IPS-NIHi11 (cell line): ENCODE data around the gene CASQ2.

ENCODE experiments used
- DNase-seq: peaks from one replicate; pipeline ENCODE4 v3.0.0; 2012; ENCODE audit warnings: mixed read lengths, low spot score

Gene CASQ2

DNA sequence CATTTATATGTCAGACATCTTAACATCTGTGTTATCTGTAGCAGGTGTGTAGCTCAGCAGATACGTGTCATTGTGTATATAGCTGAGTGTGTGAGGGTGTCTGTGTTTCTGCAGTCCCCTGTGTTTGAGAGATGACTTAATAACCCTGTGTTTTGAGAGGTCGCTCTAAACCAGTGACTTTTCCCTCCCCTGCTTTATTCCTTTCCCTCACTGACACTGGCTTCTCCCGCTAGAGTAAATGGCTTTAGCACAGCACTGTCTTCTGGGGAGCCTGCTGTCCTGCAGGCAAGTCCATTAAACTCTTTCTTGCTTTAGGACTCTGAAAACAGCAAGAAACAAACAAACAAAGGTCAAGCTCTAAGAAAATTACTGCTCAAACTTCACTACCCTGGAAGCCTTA lies 73.7 kb downstream of the CASQ2 start:
- no peak for DNase-seq

GRCh38 chr1:115692224-115692623 lies 76.3 kb downstream of the CASQ2 start:
- no peak for DNase-seq

GRCh38 chr1:115690972-115691371 lies 77.5 kb downstream of the CASQ2 start:
- DNase-seq, result no peak

- DNase-seq, result no peak
Observed at GRCh38 chr1:115687744-115688143, 80.8 kb downstream of the CASQ2 start.

DNA sequence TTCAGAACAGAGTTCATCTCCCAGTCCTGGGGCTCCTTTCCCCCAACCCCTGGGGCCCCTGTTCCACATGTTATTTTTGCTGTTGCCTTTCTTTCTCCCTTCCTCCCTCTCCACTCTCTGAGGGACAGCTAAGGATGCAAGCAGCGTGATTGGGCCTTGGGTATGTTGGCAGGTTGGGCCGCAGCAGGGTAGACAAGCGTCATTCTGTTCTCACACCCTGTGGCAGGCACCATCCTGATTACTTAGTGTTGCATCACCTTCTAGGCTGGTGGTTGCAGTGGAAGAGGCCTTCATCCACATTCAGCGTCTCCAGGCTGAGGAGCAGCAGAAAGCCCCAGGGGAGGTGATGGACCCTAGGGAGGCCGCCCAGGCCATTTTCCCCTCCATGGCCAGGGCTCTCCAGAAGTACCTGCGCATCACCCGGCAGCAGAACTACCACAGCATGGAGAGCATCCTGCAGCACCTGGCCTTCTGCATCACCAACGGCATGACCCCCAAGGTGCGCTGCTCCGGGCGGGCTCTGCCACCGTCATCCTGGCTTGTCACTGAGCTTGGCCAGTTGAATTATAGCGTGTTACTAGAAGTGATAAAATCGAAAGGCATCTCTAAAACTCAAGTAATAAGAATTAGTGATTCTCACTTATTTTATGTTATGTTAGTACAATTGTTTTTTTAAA lies 83.3 kb downstream of the CASQ2 start:
- DNase-seq, result no peak

DNA sequence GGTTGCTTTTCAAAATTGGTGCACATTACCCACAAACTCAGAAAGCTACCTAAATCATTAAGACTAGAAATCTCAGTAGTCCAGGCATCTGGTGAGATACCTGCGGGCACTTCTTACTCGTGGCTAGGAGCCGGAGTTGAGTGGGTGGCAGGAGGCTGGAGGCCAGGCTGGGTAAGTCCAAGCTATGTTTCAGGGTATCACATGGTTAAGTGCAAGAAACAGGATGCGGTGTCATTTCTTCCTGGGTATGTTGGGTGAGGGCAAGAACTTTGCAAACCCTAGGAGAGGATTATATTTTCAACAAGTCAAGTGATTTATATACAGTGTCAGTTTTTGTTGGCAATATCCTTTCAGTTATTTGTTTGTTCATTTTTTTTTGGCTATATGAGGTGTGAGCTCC lies 85.7 kb downstream of the CASQ2 start:
- DNase-seq, result no peak

DNA sequence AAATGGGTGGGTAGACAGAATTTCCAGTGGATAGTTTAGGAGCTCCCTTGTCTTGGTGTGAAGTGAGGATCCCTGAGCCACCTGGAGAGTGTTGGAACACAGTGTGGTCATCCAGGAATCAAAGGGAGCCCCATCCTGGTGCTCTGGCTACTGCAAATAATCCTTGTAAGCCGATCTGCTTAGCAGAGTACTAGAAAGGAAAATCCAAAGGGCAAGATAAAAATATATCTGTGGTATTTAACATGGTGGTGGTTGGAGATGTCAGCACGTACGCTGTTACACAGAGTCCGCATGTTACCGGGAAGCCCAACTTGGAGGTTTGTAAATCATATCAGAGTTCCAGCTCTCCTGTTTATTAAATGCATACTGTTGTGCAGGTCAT lies 87.8 kb downstream of the CASQ2 start:
- no peak for DNase-seq

- peak; percentile 28 for DNase-seq
Observed at GRCh38 chr1:115679141-115679611, 89.3 kb downstream of the CASQ2 start.

- DNase-seq, result no peak
Observed at GRCh38 chr1:115678141-115678540, 90.4 kb downstream of the CASQ2 start.

DNA sequence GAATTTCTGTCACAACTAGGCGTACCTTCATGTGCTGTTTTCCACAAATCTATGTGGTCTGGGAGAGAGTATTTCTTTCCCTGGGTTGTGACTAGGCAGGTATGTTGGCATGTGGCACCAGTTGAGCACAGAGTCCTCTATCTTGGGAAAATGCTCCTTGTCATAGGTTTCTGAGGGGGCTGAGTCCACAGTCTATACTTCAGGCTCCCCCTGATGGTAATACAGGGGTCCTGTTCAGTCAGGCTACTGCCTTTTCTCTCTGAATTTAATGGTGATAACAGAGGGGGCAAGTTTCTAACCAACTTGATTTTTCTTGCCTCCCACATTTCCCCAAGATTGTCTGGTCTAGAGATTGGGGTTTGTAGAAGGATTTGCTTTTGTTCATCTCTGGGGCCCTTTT lies 90.9 kb downstream of the CASQ2 start:
- peak; percentile 22 for DNase-seq

- DNase-seq, result no peak
Observed at GRCh38 chr1:115677182-115677555, 91.3 kb downstream of the CASQ2 start.

DNA sequence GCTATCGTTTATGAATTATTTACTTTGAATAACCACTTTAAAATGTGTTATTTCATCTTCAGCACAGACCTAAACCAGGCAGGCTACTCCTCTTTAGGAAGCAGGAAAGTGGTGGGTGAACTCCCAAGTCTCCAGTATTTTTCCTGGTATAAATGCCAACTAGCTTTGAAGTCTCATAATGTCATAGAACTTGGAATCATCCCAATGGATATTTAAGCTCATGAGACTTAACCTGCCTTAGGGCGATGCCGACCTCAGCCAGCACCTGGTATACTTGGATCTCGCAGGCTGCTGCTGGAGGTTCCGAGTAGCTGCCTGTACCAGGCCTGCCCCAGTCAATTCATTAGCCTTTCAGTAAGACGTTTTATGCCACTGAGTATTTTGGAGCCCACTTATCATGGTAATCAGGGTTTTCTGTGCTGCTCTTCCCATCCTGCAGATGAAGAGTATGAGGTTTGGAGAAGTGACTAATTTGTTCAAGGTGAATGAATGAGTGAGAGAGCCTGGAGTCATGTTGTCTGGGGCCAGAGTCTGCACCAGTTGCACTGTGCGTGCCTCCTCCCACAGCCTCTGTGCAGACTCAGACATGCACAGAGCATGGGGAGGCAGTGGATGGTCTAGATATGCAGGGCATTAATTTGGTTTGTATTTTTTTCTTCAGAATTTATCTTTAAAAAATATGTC lies 91.9 kb downstream of the CASQ2 start:
- DNase-seq, result no peak

- DNase-seq, result no peak
Observed at GRCh38 chr1:115672224-115673009, 96.1 kb downstream of the CASQ2 start.

DNA sequence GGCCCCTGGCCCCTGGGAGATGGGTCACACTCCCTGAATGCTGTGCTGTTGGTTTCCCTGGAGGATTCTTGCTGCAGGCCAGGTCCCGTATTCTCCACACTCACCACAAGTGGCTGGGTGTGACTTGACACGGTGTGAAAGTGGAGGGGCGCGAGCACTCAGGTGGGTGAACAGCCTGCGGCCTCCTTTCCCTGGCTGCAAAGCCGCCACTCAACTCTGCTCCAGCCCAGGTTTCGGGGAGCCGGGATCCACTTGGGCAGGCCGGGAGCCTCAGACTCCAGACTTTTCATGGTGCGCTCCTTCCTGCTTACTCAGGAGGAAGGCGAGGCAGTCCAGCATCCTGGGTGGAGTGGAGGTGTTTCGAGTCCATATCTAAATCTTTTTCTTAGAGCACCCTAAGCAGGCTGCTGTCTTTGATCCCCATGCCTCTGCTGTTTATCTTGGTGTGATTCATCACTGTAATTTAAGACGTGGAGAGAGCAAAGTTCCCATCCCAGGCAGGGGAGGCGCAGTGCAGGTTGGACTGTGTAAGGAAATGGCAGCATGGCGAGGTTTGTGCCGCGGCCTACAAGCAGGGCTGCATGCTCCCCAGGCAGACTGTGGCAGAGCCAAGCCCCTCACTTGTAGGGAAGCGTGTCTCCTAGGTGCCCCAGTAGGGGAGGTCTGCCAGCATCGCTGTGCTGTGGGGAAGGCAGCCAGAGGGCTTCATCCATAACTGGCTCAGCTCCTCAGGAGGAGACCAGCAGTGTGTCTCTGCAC lies 97.2 kb downstream of the CASQ2 start:
- no peak for DNase-seq

- no peak for DNase-seq
Observed at GRCh38 chr1:115670476-115671175, 97.9 kb downstream of the CASQ2 start.

GRCh38 chr1:115669886-115670285 lies 98.6 kb downstream of the CASQ2 start:
- no peak for DNase-seq

DNA sequence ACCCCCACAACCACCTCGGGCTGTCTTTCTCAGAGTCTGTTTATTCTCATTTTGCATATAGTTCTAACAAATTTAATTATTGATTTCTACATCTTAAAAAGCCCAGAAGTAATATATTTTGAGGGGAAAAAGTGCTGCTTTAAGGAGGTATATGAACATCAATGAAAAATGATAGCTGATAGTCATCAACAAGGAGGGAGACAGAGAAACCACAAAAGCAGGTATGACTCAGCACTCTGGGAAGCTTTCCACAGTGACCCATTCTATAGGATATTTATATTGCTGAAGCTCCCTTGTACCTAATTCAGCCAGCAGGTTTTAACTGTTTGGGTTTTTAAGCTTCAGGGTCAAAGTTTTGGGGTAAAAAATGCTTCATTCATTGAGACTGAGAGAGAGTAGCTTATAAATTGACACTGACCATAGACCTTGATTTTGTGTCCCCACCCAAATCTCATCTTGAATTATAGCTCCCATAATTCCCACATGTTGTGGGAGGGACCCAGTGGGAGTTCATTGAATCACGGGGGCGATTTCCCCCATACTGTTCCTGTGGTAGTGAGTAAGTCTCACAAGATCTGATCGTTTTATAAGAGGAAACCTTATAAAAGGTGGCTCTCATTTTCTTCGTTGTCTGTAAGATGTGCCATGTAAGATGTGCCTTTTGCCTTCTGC lies 99.4 kb downstream of the CASQ2 start:
- no peak for DNase-seq

DNA sequence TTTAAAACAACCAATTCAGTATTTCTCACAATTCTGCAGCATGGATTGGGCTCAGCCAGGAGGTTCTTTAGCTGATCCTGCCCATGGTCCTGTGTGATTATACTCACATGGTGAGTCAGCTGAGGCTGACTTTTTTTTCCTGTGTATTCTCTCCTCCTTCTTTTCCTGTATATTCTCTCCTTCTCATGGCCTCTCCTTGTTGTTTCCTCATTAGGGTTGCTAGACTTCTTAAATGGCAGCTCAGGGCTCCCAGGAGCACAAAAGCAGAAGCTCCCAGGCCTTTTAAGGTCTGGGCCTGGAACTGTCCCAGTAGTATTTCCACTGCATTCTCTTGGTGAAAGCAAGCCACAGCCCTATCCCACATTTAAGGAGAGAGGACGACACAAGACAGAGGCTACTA lies 99.9 kb downstream of the CASQ2 start:
- DNase-seq, result no peak

GRCh38 chr1:115666702-115667101 lies 101.8 kb downstream of the CASQ2 start:
- no peak for DNase-seq

DNA sequence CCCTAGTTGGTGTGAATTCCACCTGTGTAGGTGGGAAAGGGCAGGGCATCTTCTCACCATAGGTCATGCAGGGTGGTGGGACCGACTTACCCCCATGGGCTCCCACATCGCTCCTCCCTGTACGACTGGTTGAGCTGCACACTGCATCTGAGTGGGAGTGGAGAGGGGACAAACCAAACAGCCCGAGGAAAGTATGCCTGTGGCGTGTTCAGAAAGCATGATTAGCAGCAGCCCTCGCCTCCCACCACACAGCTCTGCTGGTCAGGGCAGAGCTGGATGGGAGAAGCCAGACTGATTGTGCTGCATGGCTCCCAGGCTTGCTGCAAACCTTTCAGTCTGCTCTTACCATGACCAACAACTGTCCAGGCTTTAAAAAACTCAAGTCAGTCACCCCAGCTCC lies 102.3 kb downstream of the CASQ2 start:
- DNase-seq, result no peak
